ENCODE data around the gene FBLN5. TPM values are rescaled to one million over a fixed set of nuclear protein-coding genes. Genes with fewer than 3 reads are reported as not detected.

Gene FBLN5
- total RNA-seq, 4 donors from 2014 or later = 26.3 to 128 (median 44.5) TPM

GRCh38 chr14:91942946-91943345 lies 4.5 kb downstream of the FBLN5 start:
- WGBS, 2 donors = 91 to 95% methylated on average over 9 of the region's 9 CpGs
- TF ChIP-seq CTCF (IDR thresholded peaks at IDR 0.05) (no peak), POLR2A (IDR thresholded peaks at IDR 0.05) (no peak)
- peak in 1 of 2 donors; percentile 50 for DNase-seq (ENCODE audit: low spot score in 2 of 2)
- H3K4me3 ChIP-seq (ENCODE audit: low read depth, poor library complexity, severe bottlenecking) = no peak overlapping the region
- intact Hi-C loops (cut with DNase I; ENCODE audit: low total_unique reads) = no loop called here

- WGBS, 2 donors = 33 to 44% methylated on average over 1 of the region's 1 CpG
- TF ChIP-seq POLR2A (IDR thresholded peaks at IDR 0.05) (no peak), CTCF (IDR thresholded peaks at IDR 0.05) (no peak)
- DNase-seq (ENCODE audit: low spot score in 2 of 2) = peak in 1 of 2 donors; percentile 21
Measured at GRCh38 chr14:91942128-91942527, 5.4 kb downstream of the FBLN5 start.

GRCh38 chr14:91940209-91940608 lies 7.3 kb downstream of the FBLN5 start:
- WGBS, 2 donors = 92 to 93% methylated on average over 3 of the region's 3 CpGs
- no peak for DNase-seq (ENCODE audit: low spot score in 2 of 2)
- no peak overlapping the region for H3K4me3 ChIP-seq (ENCODE audit: low read depth, poor library complexity, severe bottlenecking)
- TF ChIP-seq CTCF (IDR thresholded peaks at IDR 0.05) (no peak), POLR2A (IDR thresholded peaks at IDR 0.05) (no peak)
- intact Hi-C loops (cut with DNase I; ENCODE audit: low total_unique reads) = no loop called here

More at GRCh38 chr14:91942128-91942527, 5.4 kb downstream of the FBLN5 start:
- no peak overlapping the region for H3K4me3 ChIP-seq (ENCODE audit: low read depth, poor library complexity, severe bottlenecking)
- intact Hi-C loops (cut with DNase I; ENCODE audit: low total_unique reads) = no loop called here

GRCh38 chr14:91935586-91935985 lies 11.9 kb downstream of the FBLN5 start:
- TF ChIP-seq POLR2A (IDR thresholded peaks at IDR 0.05) (no peak), CTCF (IDR thresholded peaks at IDR 0.05) (no peak)
- DNase-seq (ENCODE audit: low spot score in 2 of 2) = no peak
- 95% methylated on average over 6 of the region's 6 CpGs for WGBS, 2 donors
- no peak overlapping the region for H3K4me3 ChIP-seq (ENCODE audit: low read depth, poor library complexity, severe bottlenecking)
- intact Hi-C loops (cut with DNase I; ENCODE audit: low total_unique reads) = no loop called here

- TF ChIP-seq POLR2A (IDR thresholded peaks at IDR 0.05) = no peak
- no peak for TF ChIP-seq CTCF (IDR thresholded peaks at IDR 0.05)
- intact Hi-C loops (cut with DNase I; ENCODE audit: low total_unique reads) = no loop called here
- 70 to 81% methylated on average over 8 of the region's 8 CpGs for WGBS, 2 donors
- no peak for DNase-seq (ENCODE audit: low spot score in 2 of 2)
- no peak overlapping the region for H3K4me3 ChIP-seq (ENCODE audit: low read depth, poor library complexity, severe bottlenecking)
Measured at GRCh38 chr14:91934554-91935285, 12.8 kb downstream of the FBLN5 start.
